ENCODE results near the gene SUGCT.
A peak's percentile ranks its signal among the peaks of the same experiment; 100 is the strongest.

Gene SUGCT

GRCh38 chr7:40541336-40541735 lies 406.5 kb downstream of the SUGCT start:
- DNase-seq = no peak

DNA sequence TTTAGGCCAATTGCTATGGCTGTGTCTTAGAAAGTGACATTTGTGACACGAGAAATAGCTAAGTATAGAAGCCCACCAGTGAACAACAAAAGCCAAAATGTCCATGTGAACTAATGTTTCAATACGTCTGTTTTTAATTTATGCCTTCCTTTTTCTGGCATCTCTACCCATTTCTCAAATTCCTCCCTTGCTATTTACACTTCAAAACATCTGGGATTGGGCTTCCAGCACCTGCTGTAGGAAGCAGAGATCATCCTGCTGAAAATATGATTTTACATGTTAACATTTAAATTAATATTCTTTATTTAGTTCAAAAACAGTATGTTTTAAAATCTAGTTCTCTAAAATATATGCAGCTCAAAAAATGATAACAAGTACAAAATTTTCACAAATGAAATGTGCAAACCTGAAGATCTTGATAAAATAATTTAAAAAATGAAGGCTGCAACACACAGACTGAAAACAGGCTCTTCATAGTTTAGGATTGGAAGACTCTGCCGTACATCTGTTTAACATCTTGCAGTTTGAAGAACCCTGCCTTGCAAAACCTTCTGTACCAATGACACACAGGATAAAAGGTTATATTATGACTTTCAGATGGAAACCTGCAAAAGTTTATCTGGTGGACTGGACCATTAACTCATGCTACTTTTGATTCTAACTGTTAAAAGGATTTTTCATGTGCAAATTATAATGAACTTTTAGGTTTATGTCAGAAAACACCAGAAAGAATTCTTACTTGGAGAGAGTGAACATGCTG lies 408.4 kb downstream of the SUGCT start:
- no peak for DNase-seq

GRCh38 chr7:40544221-40544723 lies 409.5 kb downstream of the SUGCT start:
- no peak for DNase-seq

GRCh38 chr7:40544871-40545303 lies 410.1 kb downstream of the SUGCT start:
- no peak for DNase-seq

- DNase-seq = no peak
Measured at GRCh38 chr7:40545739-40546138, 410.9 kb downstream of the SUGCT start.

DNA sequence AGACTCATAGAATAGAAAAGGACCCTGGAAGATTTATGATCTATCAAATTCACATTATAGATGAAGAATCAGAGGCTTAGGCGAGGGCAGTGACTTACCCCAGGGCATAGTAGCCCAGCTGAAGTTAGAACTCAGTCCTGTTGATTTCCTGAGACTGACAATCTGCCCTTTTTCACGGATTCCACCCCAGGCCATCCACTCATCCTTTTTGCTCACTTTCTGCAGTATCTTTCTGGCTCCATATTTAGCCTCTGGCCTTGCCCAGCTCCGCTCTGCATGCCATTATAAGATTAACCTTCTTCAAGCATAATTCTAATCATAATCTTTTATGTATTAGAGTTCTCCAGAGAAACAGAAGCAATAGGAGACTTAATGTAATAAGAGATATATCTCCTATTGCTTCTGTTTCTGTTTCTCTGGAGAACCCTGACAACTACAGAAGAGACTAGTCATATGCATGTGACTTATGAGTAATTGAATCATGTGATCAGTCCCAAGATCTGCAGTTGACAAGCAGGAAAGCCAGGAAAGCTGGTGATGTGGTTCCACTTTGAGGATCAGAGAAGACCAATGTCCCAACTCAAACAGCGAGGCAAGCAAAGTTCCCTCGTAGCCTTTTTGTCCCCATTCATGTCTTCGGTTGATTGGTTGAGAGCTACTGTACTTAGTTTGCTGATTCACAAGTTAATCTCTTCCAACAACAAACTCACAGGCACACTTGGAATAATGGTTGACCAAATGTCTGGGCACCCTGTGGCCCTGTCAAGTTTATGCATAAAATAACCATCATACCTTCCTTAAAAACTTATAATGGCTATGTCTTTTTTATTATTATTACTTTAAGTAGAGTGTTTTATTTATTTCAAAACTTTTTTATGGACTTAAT lies 412.1 kb downstream of the SUGCT start:
- DNase-seq = no peak

DNA sequence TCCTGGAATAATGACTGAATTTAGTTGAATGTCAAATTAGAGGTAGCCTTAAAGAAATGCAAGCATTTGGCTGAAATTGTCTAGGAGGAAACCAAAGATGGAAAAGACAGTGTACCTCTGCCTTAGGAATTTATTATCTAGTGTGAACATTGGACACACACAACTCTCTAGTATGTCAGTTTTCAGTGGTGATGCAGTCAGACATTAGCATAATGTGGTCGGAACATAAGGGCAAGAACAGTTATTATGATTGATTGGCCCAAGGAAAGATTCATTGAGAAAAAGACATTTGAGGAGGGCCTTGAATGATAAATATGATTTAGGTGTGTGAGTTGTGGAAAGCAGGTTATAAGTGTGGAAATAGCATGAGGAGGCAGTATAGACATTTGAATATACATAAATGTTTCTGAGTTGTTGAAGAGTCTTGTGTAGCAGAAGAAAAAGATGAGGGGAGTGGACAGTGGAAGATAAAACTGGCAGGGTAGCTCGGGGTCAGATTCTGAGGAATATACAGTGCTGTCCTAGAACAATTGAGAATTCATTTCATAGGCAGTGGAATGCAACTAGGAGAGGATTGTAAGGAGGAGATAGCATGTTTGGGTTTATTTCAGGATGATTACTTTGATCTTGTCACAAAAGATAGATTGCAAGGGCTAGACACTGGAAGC lies 414.7 kb downstream of the SUGCT start:
- no peak for DNase-seq

- peak; percentile 35 for DNase-seq
Measured at GRCh38 chr7:40551685-40552576, 417.1 kb downstream of the SUGCT start.

DNA sequence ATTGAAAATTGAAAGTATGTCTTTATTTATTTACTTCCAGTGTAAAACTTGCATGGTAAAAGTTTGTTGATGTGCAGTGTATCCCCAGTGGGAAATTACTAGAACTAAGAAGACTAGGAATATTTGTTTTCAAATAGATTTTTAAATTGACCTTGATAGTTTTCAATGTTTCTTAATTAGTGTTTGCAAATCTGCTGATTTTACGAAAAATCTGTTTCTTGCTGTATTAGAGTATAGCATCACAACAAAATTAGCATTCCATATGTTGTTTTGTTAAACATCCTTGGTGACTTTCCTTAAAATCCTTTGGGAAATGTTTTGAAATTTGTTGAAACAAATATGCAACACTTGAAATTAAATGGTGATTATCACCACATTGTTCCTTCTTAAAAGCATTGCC lies 425.9 kb downstream of the SUGCT start:
- no peak for DNase-seq

GRCh38 chr7:40566879-40567278 lies 432.1 kb downstream of the SUGCT start:
- DNase-seq = no peak

GRCh38 chr7:40569326-40569725 lies 434.5 kb downstream of the SUGCT start:
- DNase-seq = no peak

- no peak for DNase-seq
Measured at GRCh38 chr7:40570223-40570622, 435.4 kb downstream of the SUGCT start.

DNA sequence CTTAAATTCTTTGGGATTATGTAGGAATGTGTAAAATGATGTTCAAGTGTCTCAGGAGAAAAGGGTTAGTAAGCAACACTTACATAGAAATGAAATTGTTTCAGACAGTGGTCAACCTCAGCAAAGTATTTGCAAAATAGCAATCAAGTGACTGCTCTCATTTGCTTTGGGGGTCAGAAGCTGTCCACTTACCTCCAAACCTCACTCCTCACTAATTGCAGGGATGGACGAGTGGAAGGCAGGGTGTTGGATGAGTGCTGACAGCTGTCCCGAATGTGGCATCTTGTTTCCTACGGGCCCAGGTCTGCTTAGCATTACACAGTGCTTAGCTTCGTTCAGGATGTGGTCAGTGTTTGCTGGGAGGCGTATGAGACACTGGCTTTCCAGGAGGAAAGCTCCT lies 437.0 kb downstream of the SUGCT start:
- no peak for DNase-seq

- no peak for DNase-seq
Measured at GRCh38 chr7:40572810-40573465, 438.1 kb downstream of the SUGCT start.

DNA sequence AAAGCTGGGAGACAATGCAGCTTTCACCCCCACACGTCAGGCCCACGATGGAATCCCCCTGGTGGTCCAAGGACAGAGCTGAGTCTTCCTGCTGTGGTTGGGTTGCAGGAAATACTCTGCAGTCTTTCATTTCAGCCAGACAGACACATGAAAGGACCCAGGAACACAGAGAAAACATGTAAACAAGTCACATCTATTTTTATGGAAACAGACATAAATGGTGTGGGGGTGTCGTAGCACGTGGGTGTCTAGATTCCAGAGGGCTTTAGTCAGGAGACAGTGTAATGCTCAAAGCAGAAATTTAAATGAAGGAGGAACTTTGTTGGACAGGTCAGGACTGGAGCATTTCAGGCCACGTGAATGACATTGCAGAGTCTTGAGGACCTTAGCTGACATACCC lies 444.6 kb downstream of the SUGCT start:
- DNase-seq = no peak

- no peak for DNase-seq
Measured at GRCh38 chr7:40580776-40581175, 446.0 kb downstream of the SUGCT start.

DNA sequence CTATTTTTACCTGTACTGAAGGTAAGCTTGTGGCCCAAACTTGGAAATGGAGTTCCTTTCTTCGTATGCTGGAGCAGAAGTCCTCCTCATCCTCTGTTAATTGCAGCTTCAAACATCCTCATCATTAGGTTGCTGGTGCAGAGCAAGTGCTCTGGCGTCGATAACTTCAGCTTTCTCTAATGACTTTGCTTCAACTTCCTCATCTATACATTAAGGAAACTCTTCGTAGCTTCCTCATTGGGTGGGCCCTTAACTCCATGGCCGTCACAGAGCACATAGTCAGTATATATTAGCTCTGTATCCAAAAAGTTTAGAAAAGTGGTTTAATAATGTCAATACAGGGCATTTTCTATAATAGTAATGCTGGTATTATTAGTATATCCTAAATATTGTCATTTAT lies 447.7 kb downstream of the SUGCT start:
- no peak for DNase-seq

GRCh38 chr7:40583667-40584444 lies 449.1 kb downstream of the SUGCT start:
- DNase-seq = no peak

GRCh38 chr7:40584667-40585433 lies 450.0 kb downstream of the SUGCT start:
- no peak for DNase-seq

DNA sequence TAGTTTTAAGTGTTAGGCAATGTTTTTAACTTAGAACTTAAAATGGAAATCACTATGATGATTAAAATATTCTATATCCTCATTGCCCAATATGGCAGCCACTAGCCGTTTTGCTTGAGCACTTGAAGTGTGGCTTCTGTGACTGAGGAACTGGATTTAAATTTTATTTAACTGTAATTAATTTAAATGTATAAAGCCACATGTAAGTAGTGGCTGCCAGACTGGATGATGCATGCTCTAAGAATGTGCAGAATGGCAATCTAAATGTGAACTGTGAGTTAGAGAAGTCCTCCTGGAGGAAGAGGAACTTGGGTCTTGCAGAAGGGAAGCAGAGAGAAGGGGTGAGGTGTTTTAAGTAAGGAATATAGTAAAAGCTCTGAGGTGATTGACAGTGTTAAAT lies 451.4 kb downstream of the SUGCT start:
- no peak for DNase-seq
